Breast epithelium (tissue), 4 donors: ENCODE measurements around the gene LSM6. TPM values are rescaled to one million over a fixed set of nuclear protein-coding genes. Genes with fewer than 3 reads are reported as not detected.
A peak's percentile ranks its signal among the peaks of the same experiment; 100 is the strongest.

Experiments used
- DNase-seq, 2 donors: peaks; one replicate each; pipeline ENCODE4 v3.0.0-alpha.2; 2019; ENCODE audit warnings: low spot score in 2 of 2
- H3K27ac ChIP-seq, 2 donors: fragments of 200-600 bp; sonication (generic) in 1 of 2; one replicate each; pipeline ENCODE4 v1.5.1; 2016 to 2019; ENCODE audit warnings: mild to moderate bottlenecking in 1 of 2
- H3K27me3 ChIP-seq, 2 donors: fragments of 200-600 bp; sonication (generic) in 1 of 2; one replicate each; pipeline versions ENCODE4 v1.5.1 to v1.6.0; 2017 to 2019; ENCODE audit warnings: control low read depth in 1 of 2, mild to moderate bottlenecking in 1 of 2
- H3K36me3 ChIP-seq: fragments of 200-600 bp; one replicate; pipeline ENCODE4 v1.5.1; 2019
- H3K4me1 ChIP-seq, 2 donors: fragments of 200-600 bp; sonication (generic); one replicate each; pipeline ENCODE4 v1.5.1; 2016 to 2019; ENCODE audit warnings: control low read depth in 1 of 2
- H3K4me3 ChIP-seq, 3 donors: fragments of 200-600 bp; sonication (generic); 1 replicate in 2 of 3; 2 replicates in 1 of 3; pipeline ENCODE4 v1.5.1; 2016 to 2019; ENCODE audit warnings: mild to moderate bottlenecking in 3 of 3, moderate library complexity in 2 of 3
- H3K9me3 ChIP-seq, 2 donors: fragments of 200-600 bp; sonication (generic) in 1 of 2; one replicate each; pipeline ENCODE4 v1.5.1; 2016 to 2019; ENCODE audit warnings: control low read depth in 1 of 2
- CTCF ChIP-seq, 3 donors: fragments of 450-650 bp; IDR thresholded peaks; one replicate each; pipeline ENCODE4 v1.5.1; 2016 to 2017; ENCODE audit warnings: antibody characterized with exemption in 3 of 3, mild to moderate bottlenecking in 3 of 3, moderate library complexity in 3 of 3
- POLR2A ChIP-seq: fragments of 450-650 bp; IDR thresholded peaks from one replicate; pipeline ENCODE4 v1.6.1; 2016; ENCODE audit warnings: antibody characterized with exemption, mild to moderate bottlenecking, moderate library complexity
- POLR2AphosphoS5 ChIP-seq, 3 donors: sonication (generic); formaldehyde crosslinking; IDR thresholded peaks; one replicate each; pipeline ENCODE4 v1.6.1; 2017; ENCODE audit warnings: antibody characterized with exemption in 3 of 3
- intact Hi-C: fragments of 100-400 bp; cut with DNase I; formaldehyde crosslinking; loops from one replicate; pipeline ENCODE4 v1.15.1; 2023; ENCODE audit warnings: low total_unique reads
- total RNA-seq, 3 donors: library from RNA; depleted of rRNA; stranded (reverse); fragments of >200 nt; gene quantifications; one replicate each; pipeline ENCODE4 v1.1.0, GENCODE V29; 2016

Gene LSM6
- total RNA-seq, 3 donors from 2014 or later: 23.1 to 38.4 (median 28.8) TPM

GRCh38 chr4:146158036-146158745 lies 17.3 kb upstream of the LSM6 start:
- TF ChIP-seq POLR2AphosphoS5 (IDR thresholded peaks at IDR 0.05): no peak
- TF ChIP-seq POLR2A: no peak
- TF ChIP-seq CTCF (IDR thresholded peaks at IDR 0.05): no peak
- Histone ChIP-seq H3K4me3 (no peak overlapping the region), H3K4me1 (no peaks in the 10 kb centered on the region), H3K27me3 (no peaks in the 10 kb centered on the region), H3K36me3 (no peaks in the 10 kb centered on the region), H3K27ac (no peak overlapping the region), H3K9me3 (peaks cover 0 to 23% of the 10 kb centered on the region in 2 donors)
- intact Hi-C loops: no loop called here
- DNase-seq: no peak

- no peak overlapping the region for H3K27ac ChIP-seq
- intact Hi-C loops: no loop called here
- DNase-seq: no peak
- no peak overlapping the region for H3K4me3 ChIP-seq
- H3K4me1 ChIP-seq: no peaks in the 10 kb centered on the region
- H3K36me3 ChIP-seq: no peaks in the 10 kb centered on the region
- H3K9me3 ChIP-seq: peaks cover 0 to 23% of the 10 kb centered on the region in 2 donors
- TF ChIP-seq CTCF (IDR thresholded peaks at IDR 0.05) (no peak), POLR2A (no peak), POLR2AphosphoS5 (IDR thresholded peaks at IDR 0.05) (no peak)
- H3K27me3 ChIP-seq: no peaks in the 10 kb centered on the region
Observed at GRCh38 chr4:146159384-146160058, 16.0 kb upstream of the LSM6 start.

GRCh38 chr4:146161243-146161642 lies 14.3 kb upstream of the LSM6 start:
- H3K4me3 ChIP-seq: no peak overlapping the region
- no peaks in the 10 kb centered on the region for H3K36me3 ChIP-seq
- no peaks in the 10 kb centered on the region for H3K27me3 ChIP-seq
- no peak for TF ChIP-seq CTCF (IDR thresholded peaks at IDR 0.05)
- TF ChIP-seq POLR2AphosphoS5 (IDR thresholded peaks at IDR 0.05): no peak
- no peak for TF ChIP-seq POLR2A
- H3K4me1 ChIP-seq: no peaks in the 10 kb centered on the region
- H3K27ac ChIP-seq: no peak overlapping the region
- peaks cover 0 to 23% of the 10 kb centered on the region in 2 donors for H3K9me3 ChIP-seq
- intact Hi-C loops: no loop called here
- no peak for DNase-seq

GRCh38 chr4:146165221-146165620 lies 10.3 kb upstream of the LSM6 start:
- peaks cover 0 to 7% of the 10 kb centered on the region in 2 donors for H3K9me3 ChIP-seq
- DNase-seq: no peak
- H3K4me1 ChIP-seq: no peaks in the 10 kb centered on the region
- TF ChIP-seq POLR2A (no peak), CTCF (IDR thresholded peaks at IDR 0.05) (no peak), POLR2AphosphoS5 (IDR thresholded peaks at IDR 0.05) (no peak)
- no peak overlapping the region for H3K27ac ChIP-seq
- H3K27me3 ChIP-seq: no peaks in the 10 kb centered on the region
- no peaks in the 10 kb centered on the region for H3K36me3 ChIP-seq
- H3K4me3 ChIP-seq: no peak overlapping the region
- intact Hi-C loops: no loop called here

GRCh38 chr4:146165840-146166239 lies 9.7 kb upstream of the LSM6 start:
- TF ChIP-seq POLR2A (no peak), POLR2AphosphoS5 (IDR thresholded peaks at IDR 0.05) (no peak), CTCF (IDR thresholded peaks at IDR 0.05) (no peak)
- H3K4me1 ChIP-seq: no peaks in the 10 kb centered on the region
- H3K27ac ChIP-seq: no peak overlapping the region
- no peaks in the 10 kb centered on the region for H3K27me3 ChIP-seq
- peak in 1 of 2 donors; percentile 43 for DNase-seq
- peaks cover 0 to 7% of the 10 kb centered on the region in 2 donors for H3K9me3 ChIP-seq
- intact Hi-C loops: no loop called here
- no peak overlapping the region for H3K4me3 ChIP-seq
- no peaks in the 10 kb centered on the region for H3K36me3 ChIP-seq
